Activated T-cell treated with anti-CD3 and anti-CD28 coated beads, Interleukin-2, amount 50 U/mL, for 48 hours (primary cell): ENCODE results near the gene NDUFS2.

ENCODE experiments used
- DNase-seq, 2 experiments: peaks; one replicate each; pipeline ENCODE4 v3.0.0-alpha.2; 2020

The NDUFS2 gene

GRCh38 chr1:161172776-161173376 is 29.3 kb upstream of the NDUFS2 start:
- DNase-seq = no peak

DNA sequence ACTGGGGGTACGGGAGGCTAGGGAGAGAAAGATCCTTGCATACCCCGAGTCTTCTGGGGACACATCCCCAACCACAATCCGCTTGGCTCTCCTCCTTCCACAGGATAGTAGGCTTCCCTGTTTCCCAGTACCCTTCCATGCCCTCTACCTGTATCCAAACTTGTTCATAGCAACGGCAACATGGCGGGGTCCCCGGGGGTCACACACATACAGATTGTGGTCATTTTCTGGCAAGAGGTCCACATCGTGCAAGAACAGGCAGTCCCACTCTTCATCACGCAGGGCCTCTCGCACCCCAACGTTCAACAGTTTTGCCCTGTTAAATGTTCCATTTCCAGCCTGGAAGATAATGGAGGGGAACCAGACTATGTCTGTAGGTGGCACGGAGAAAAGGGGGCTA is 28.5 kb upstream of the NDUFS2 start:
- no peak for DNase-seq

DNA sequence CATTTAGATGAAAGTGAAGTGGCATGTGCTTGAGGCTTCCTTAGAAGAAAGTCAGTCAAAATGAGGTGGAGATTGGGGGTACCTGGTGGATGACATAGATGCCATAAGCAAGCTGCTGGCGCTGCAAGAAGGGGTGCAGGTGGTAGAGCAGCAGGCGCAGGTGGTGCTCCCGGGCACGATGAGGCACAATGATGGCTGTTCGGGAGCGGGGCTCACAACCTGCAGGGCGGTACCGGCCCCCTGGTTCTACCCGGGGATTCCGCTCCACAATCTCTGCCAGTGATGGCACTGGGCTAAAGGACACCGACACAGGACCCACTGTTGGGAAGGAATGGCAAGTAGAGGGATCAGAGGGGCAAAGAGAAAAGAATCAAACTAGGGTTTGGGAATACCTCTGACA is 27.3 kb upstream of the NDUFS2 start:
- DNase-seq = no peak

GRCh38 chr1:161175771-161176453 is 26.3 kb upstream of the NDUFS2 start:
- DNase-seq = no peak

- DNase-seq = no peak
Measured at GRCh38 chr1:161176468-161177111, 25.6 kb upstream of the NDUFS2 start.

GRCh38 chr1:161177112-161177935 is 24.8 kb upstream of the NDUFS2 start, which contains the start of gene B4GALT3:
B4GALT3 (minus strand) TSS chr1:161177507; CDS start chr1:161176060, 1,447 bp downstream.
- peak; percentile 98 to 99 for DNase-seq

GRCh38 chr1:161177936-161178244 is 24.3 kb upstream of the NDUFS2 start:
- no peak for DNase-seq

- no peak for DNase-seq
Measured at GRCh38 chr1:161179698-161180097, 22.5 kb upstream of the NDUFS2 start.

GRCh38 chr1:161180639-161181038 is 21.5 kb upstream of the NDUFS2 start:
- no peak for DNase-seq

DNA sequence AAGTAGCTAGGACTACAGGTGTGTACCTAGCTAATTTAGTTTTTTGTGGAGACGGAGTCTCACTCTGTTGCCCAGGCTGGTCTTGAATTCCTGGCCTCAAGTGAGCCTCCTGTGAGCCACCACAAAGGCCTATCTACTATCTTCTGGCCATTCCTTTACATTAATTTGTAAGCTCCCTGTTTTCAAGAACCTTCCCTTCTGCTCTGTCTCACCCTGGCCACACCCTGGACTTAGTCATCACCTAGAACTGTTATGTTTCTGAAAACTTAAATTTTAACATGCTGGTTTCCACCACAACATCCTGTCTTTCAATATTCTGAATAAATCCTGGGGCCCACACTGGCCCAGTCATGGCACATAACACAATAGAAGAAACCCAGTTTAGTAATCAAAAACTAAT is 20.0 kb upstream of the NDUFS2 start:
- DNase-seq = peak; percentile 73

DNA sequence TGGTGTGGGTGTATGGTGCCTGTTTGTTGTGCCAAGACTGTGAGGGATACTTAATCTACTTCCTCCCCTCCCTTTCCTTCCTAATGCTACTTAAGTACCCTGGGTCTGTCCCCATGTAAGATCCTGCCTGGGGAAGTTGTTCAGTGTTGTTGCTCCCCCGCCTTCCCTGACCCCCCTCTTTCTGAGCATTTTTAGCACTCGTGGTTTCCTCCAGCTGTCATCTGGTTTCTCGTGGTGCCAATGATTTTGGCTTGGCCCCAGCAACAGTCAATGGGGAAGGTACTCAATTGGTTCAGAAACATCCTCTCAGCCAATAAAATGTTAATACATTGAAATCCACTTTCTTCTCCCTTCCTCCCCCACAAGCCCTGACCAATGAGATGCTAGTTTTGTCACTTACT is 16.9 kb upstream of the NDUFS2 start:
- peak; percentile 72 to 73 for DNase-seq

- DNase-seq = no peak
Measured at GRCh38 chr1:161185732-161186311, 16.3 kb upstream of the NDUFS2 start.

DNA sequence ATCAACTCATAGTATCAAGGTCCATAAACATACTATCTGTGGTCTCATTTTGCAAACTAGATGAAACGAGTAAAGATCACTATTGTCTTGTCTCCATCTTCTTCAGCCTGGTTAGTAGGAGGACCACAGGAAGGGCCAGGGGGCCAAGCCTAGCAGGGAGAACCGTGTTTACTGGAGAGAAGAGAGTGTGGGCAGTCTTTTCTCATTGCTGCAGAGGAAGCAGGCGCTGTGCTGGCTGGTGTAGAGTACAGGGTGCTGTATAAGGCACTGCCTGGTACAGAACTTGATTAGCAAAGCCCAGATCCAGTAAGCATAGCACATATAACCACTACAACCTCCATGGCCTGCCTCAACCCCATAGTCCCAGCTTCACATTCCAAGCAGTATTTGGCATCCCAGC is 14.9 kb upstream of the NDUFS2 start:
- DNase-seq = no peak

DNA sequence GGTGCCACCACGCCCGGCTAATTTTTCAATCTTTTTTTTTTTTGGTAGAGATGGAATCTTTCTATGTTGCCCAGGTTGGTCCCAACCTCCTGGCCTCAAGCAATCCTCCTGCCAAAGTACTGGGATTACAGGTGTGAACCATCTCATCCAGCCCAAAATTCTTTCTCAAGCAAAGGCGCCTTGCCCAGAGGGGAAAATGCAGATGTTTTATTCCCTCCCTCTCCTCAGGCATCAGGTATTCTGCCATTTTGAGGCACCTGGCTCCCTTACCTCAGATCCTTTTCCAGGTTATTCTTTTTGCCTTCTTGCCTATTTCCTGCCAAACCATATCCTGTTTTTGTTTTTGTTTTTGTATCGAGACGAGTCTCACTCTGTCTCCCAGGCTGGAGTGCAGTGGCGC is 13.8 kb upstream of the NDUFS2 start:
- no peak for DNase-seq

GRCh38 chr1:161189036-161189435 is 13.1 kb upstream of the NDUFS2 start:
- no peak for DNase-seq

GRCh38 chr1:161190962-161191521 is 11.1 kb upstream of the NDUFS2 start:
- DNase-seq = no peak

- no peak for DNase-seq
Measured at GRCh38 chr1:161191971-161192370, 10.2 kb upstream of the NDUFS2 start.

DNA sequence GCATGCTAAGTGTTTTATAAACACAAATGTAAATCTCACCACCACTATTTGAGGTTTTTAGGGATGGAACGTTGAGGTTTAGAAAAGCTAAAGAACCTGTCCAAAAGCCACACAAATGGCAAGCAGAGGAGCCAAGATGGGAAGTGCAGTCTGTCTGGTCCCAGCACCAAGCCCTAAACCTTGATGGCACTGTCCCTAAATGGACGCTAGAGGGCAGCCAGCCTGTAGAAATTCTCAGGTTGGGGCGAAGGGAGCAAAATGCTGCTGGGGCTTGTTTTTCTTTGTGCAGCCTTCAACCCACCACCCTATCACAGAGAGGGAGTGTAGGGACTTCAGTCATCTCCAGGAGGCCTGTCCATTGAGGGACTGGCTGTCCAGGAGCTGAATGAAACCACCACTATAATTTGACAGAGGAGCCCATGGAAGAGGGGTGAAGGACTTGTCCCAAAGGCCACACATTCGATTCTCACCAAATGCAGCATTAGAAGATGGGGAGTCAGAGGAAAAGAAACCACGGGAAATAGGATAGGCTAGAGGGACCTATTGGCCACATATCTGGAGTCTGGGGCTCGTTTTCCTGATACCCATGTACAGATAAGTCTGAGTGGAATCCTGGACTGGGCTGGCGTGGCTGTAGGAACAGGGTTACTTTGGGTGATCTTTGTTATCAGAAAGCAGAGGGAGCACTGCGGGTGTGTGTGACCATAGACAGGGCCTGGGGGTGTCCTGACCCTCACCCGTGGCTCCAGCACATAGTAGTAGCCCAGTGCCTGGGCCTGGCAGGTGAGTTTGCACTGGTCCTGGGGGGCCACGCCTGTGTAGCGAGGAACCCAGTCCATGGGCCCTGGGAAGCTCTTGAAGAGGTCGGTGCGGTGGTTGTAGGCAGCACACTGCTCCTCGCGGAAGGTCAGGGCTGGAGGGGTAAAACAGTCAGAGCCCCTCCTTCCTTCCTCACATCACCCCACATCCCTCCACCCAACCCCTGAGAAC is 9.4 kb upstream of the NDUFS2 start:
- DNase-seq = peak; percentile 74 to 76

- DNase-seq = no peak
Measured at GRCh38 chr1:161193561-161194235, 8.5 kb upstream of the NDUFS2 start.

DNA sequence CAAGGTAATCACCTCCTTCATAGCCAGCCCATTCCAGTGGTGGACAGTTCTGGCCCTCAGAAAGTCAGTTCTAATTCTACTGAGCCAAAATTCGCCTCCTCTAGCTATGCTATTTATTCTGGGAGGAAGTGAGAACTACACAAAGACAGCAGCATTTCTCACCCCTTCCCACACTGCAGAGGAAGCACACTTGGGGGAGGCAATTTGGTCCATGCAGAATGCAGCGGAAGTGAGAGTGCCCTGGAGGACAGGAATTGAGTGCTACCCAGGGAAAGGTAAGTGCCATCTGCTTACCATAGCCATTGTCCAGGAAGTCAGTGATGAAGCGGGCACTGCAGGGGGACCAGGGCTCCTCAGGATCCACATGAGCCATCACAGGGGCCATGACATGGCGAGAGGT is 7.0 kb upstream of the NDUFS2 start:
- DNase-seq = no peak

DNA sequence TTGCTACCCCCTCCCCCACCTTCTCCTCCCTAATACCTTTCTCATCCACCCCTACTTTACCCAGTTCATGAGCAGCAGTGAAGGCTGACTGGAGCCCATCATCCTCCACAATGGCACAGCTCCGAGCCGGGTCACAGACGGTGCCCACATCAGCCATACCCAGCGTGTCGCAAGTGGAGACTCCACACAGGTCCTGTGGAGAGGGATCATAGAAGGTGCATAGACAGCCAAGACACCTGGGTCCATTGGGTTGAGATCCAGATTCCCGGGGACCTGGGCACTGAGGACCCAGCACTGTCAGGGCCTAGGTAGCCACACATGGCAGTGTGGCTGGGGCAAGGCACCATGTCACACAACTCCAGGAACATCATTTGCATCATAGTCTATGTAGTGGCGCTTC is 6.1 kb upstream of the NDUFS2 start:
- DNase-seq = no peak
